H1 (cell line): ENCODE data around the gene ZBTB2. TPM values are rescaled to one million over a fixed set of nuclear protein-coding genes. Genes with fewer than 3 reads are reported as not detected.

Experiments used
- CBX8 ChIP-seq: fragments of 300-800, 300-1000 bp; sonication (generic); IDR thresholded peaks from 2 replicates; pipeline ENCODE4 v1.7.1; 2016; ENCODE audit warnings: low read depth, low read length, borderline replicate concordance
- CHD1 ChIP-seq: IDR thresholded peaks from 2 replicates; pipeline ENCODE4 v1.6.1; 2012; ENCODE audit warnings: low read depth, low read length, improper control_type of control experiment
- CREB1 ChIP-seq: IDR thresholded peaks from 2 replicates; pipeline ENCODE4 v1.6.1; 2012; ENCODE audit warnings: inconsistent platforms
- JUND ChIP-seq: IDR thresholded peaks from 2 replicates; pipeline ENCODE4 v1.6.1; 2011; ENCODE audit warnings: mild to moderate bottlenecking, improper control_type of control experiment, low read length
- KDM1A ChIP-seq: fragments of 200-600, 300-600 bp; sonication (generic); IDR thresholded peaks from 2 replicates; pipeline ENCODE4 v1.7.1; 2016; ENCODE audit warnings: mild to moderate bottlenecking, low read length, borderline replicate concordance
- KDM4A ChIP-seq: IDR thresholded peaks from one replicate; pipeline ENCODE4 v1.7.1; 2012; ENCODE audit warnings: low read depth, mild to moderate bottlenecking, moderate library complexity, low read length, inconsistent platforms; ENCODE audit not compliant: severe bottlenecking
- MAFK ChIP-seq: IDR thresholded peaks from 2 replicates; pipeline ENCODE4 v1.6.1; 2012; ENCODE audit warnings: low read depth, mild to moderate bottlenecking, improper control_type of control experiment, low read length
- RAD21 ChIP-seq, 2 experiments: IDR thresholded peaks in 1 of 2; conservative IDR thresholded peaks in 1 of 2; 2 replicates each; pipeline ENCODE4 v1.6.1; 2011; ENCODE audit warnings: low read depth in 2 of 2, low read length in 2 of 2, improper control_type of control experiment in 1 of 2, inconsistent platforms in 1 of 2, mild to moderate bottlenecking in 1 of 2, moderate library complexity in 1 of 2
- RXRA ChIP-seq: IDR thresholded peaks from 2 replicates; pipeline ENCODE4 v1.6.1; 2011; ENCODE audit warnings: low read depth, mild to moderate bottlenecking, low read length, moderate library complexity; ENCODE audit not compliant: insufficient read depth
- SIN3A ChIP-seq, 2 experiments: IDR thresholded peaks in 1 of 2; conservative IDR thresholded peaks in 1 of 2; 2 replicates each; pipeline ENCODE4 v1.6.1; 2011 to 2012; ENCODE audit warnings: low read length in 2 of 2, improper control_type of control experiment in 1 of 2, low read depth in 1 of 2, mild to moderate bottlenecking in 1 of 2
- SP1 ChIP-seq: IDR thresholded peaks from 2 replicates; pipeline ENCODE4 v1.6.1; 2011; ENCODE audit warnings: low read depth, low read length
- TEAD4 ChIP-seq: IDR thresholded peaks from 2 replicates; pipeline ENCODE4 v1.6.1; 2012; ENCODE audit warnings: low read depth, low read length, inconsistent platforms, mixed read lengths
- YY1 ChIP-seq: IDR thresholded peaks from 2 replicates; pipeline ENCODE4 v1.6.1; 2011; ENCODE audit warnings: low read depth, mild to moderate bottlenecking, low read length
- ZNF274 ChIP-seq: IDR thresholded peaks from 2 replicates; pipeline ENCODE4 v1.7.0; 2012; ENCODE audit warnings: low read length, borderline replicate concordance; ENCODE audit errors: extremely low read depth
- polyA plus RNA-seq, 7 experiments: library from polyadenylated mRNA; depleted of rRNA in 3 of 7; stranded (reverse) in 5 of 7; unstranded in 2 of 7; fragments of >200 nt in 5 of 7; fragments of 200-250 nt in 2 of 7; gene quantifications; 1 replicate in 5 of 7; 2 replicates in 1 of 7; 4 replicates in 1 of 7; pipeline versions ENCODE4 v1.2.1 to v1.2.3, GENCODE V29; 2011 to 2013; ENCODE audit warnings: missing spikeins in 2 of 7, mixed read lengths in 2 of 7
- total RNA-seq: library from RNA; stranded (reverse); fragmentation: NEBNext Ultra II Directional; extraction: Animal tissue kit (Norgen Biotek cat#: 25700); gene quantifications from 2 replicates; pipeline ENCODE4 v1.2.1, GENCODE V29; 2021
- TF ChIP-seq, protein P1 (sequence below): IDR thresholded peaks from 2 replicates; pipeline ENCODE4 v1.6.1; 2012; ENCODE audit warnings: low read length, inconsistent platforms
- TF ChIP-seq, protein P2 (sequence below): IDR thresholded peaks from 2 replicates; pipeline ENCODE4 v1.6.1; 2012; ENCODE audit warnings: inconsistent platforms

The ZBTB2 gene
- total and polyA plus RNA-seq, 2 of the 8 experiments (the other 6 are each of a cell fraction or from before 2014, with no cell fraction given): 16.1 to 23.7 TPM

GRCh38 chr6:151323791-151324487 is 67.4 kb downstream of the ZBTB2 start (continued):
- TF ChIP-seq SP1 (no peak), CHD1 (no peak), ZNF274 (no peak), KDM4A (no peak), RAD21 (IDR thresholded peaks at IDR 0.05 in 1 of 2, conservative IDR thresholded peaks at IDR 0.05 in 1 of 2; ENCODE audit: low read depth in 2 of 2, low read length in 2 of 2) (peak; percentile 95 to 99), CBX8 (no peak), JUND (0 out of 2 replicates have a peak, but pooled peaks have one; percentile 14), RXRA (no peak), MAFK (no peak), SIN3A (conservative IDR thresholded peaks at IDR 0.05 in 1 of 2, IDR thresholded peaks at IDR 0.05 in 1 of 2; ENCODE audit: low read depth in 1 of 2, low read length in 2 of 2) (0 out of 4 replicates have a peak, but pooled peaks of 1 of the 2 experiments have one; percentile 26), TEAD4 (no peak), YY1 (peak; percentile 79; the same call in 1 of the 2 replicates), KDM1A (no peak), CREB1 (peak; percentile 60; the same call in 1 of the 2 replicates)
- TF ChIP-seq, protein P1, sequence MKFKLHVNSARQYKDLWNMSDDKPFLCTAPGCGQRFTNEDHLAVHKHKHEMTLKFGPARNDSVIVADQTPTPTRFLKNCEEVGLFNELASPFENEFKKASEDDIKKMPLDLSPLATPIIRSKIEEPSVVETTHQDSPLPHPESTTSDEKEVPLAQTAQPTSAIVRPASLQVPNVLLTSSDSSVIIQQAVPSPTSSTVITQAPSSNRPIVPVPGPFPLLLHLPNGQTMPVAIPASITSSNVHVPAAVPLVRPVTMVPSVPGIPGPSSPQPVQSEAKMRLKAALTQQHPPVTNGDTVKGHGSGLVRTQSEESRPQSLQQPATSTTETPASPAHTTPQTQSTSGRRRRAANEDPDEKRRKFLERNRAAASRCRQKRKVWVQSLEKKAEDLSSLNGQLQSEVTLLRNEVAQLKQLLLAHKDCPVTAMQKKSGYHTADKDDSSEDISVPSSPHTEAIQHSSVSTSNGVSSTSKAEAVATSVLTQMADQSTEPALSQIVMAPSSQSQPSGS: 0 out of 2 replicates have a peak, but pooled peaks have one; percentile 41
- TF ChIP-seq, protein P2, sequence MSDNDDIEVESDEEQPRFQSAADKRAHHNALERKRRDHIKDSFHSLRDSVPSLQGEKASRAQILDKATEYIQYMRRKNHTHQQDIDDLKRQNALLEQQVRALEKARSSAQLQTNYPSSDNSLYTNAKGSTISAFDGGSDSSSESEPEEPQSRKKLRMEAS: 0 out of 2 replicates have a peak, but pooled peaks have one; percentile 45
